NCI-H146 treated with DMSO at 0.1 percent for 48 hours (cell line): ENCODE results near the gene MYL2.
"Not testable (repeated sequence)": the region's sequence is repeated elsewhere in the genome, so short reads cannot be mapped to it uniquely, and the experiment has no call there.

Experiments
- DNase-seq: peaks from one replicate; lab custom pipeline; 2025; ENCODE audit not compliant: unreplicated experiment; lab: John Stamatoyannopoulos, UW

The MYL2 gene

GRCh38 chr12:110920324-110920910 lies at the start of gene MYL2:
Gene MYL2, minus strand, starts transcription at chr12:110920579. Its CDS starts 50 bp downstream, at chr12:110920529.
- no peak for DNase-seq

- no peak for DNase-seq
Observed at GRCh38 chr12:110966081-110966760, 45.8 kb upstream of the MYL2 start.

- no peak for DNase-seq
Observed at GRCh38 chr12:110965574-110965973, 45.2 kb upstream of the MYL2 start.

GRCh38 chr12:110960795-110961194 lies 40.4 kb upstream of the MYL2 start:
- DNase-seq: no peak

- no peak for DNase-seq
Observed at GRCh38 chr12:110957652-110958051, 37.3 kb upstream of the MYL2 start.

- DNase-seq: no peak
Observed at GRCh38 chr12:110957159-110957558, 36.8 kb upstream of the MYL2 start.

- DNase-seq: not testable (repeated sequence)
Observed at GRCh38 chr12:110950867-110951266, 30.5 kb upstream of the MYL2 start.

GRCh38 chr12:110950466-110950865 lies 30.1 kb upstream of the MYL2 start:
- not testable (repeated sequence) for DNase-seq

GRCh38 chr12:110948041-110948440 lies 27.7 kb upstream of the MYL2 start:
- no peak for DNase-seq

GRCh38 chr12:110943373-110943772 lies 23.0 kb upstream of the MYL2 start:
- no peak for DNase-seq

GRCh38 chr12:110941391-110941790 lies 21.0 kb upstream of the MYL2 start:
- DNase-seq: no peak

- no peak for DNase-seq
Observed at GRCh38 chr12:110940933-110941332, 20.6 kb upstream of the MYL2 start.

- DNase-seq: no peak
Observed at GRCh38 chr12:110940296-110940695, 19.9 kb upstream of the MYL2 start.

GRCh38 chr12:110937104-110937641 lies 16.8 kb upstream of the MYL2 start:
- DNase-seq: peak; percentile 19

GRCh38 chr12:110936367-110937103 lies 16.2 kb upstream of the MYL2 start:
- DNase-seq: no peak

- no peak for DNase-seq
Observed at GRCh38 chr12:110935588-110935987, 15.2 kb upstream of the MYL2 start.

- no peak for DNase-seq
Observed at GRCh38 chr12:110934093-110934852, 13.9 kb upstream of the MYL2 start.

- DNase-seq: no peak
Observed at GRCh38 chr12:110933326-110933974, 13.1 kb upstream of the MYL2 start.

GRCh38 chr12:110932046-110932445 lies 11.7 kb upstream of the MYL2 start:
- DNase-seq: no peak

- no peak for DNase-seq
Observed at GRCh38 chr12:110931315-110931728, 10.9 kb upstream of the MYL2 start.
